ENCODE measurements around the gene PCID2. TPM values are rescaled to one million over a fixed set of nuclear protein-coding genes. Genes with fewer than 3 reads are reported as not detected.

The PCID2 gene
- total and polyA plus RNA-seq, 8 donors, result 25.9 to 81.7 (median 40.9) TPM

DNA sequence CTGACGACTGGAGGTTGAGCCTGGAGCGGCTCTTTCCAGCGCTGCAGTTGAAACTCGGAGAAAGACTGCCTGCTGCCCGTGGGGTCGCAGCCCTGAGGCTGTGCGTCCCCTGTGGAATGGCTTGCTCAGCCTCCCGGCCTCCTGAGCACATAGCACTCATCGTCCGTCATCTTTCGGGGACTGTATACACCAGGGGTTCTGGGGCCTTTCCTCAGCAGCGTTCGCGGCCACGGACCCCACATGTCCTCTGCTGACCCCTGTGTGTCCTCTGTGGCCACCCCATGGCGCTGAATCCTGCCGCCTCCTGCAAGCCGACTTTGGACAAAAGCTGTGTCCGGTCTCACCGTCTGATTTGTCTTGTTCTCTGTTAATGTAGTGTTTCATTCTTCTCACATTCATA lies 21.3 kb upstream of the PCID2 start:
- 88 to 95% (median 93%) methylated on average over 19 to 20 of the region's 20 CpGs for WGBS, 5 donors
- DNase-seq, result no peak
- intact Hi-C loops (cut with DNase I; ENCODE audit: low total_unique reads), result no loop called here
- H3K4me3 ChIP-seq, result no peak overlapping the region
- no peaks in the 10 kb centered on the region for H3K9me3 ChIP-seq
- no peaks in the 10 kb centered on the region for H3K4me1 ChIP-seq
- H3K36me3 ChIP-seq, result peaks cover 33 to 99% (median 98%) of the 10 kb centered on the region in 4 donors
- H3K27ac ChIP-seq, result no peak overlapping the region
- TF ChIP-seq EP300 (IDR thresholded peaks at IDR 0.05), result no peak
- TF ChIP-seq POLR2A (IDR thresholded peaks at IDR 0.05), result no peak
- TF ChIP-seq POLR2AphosphoS5 (IDR thresholded peaks at IDR 0.05), result no peak
- TF ChIP-seq, protein P1, sequence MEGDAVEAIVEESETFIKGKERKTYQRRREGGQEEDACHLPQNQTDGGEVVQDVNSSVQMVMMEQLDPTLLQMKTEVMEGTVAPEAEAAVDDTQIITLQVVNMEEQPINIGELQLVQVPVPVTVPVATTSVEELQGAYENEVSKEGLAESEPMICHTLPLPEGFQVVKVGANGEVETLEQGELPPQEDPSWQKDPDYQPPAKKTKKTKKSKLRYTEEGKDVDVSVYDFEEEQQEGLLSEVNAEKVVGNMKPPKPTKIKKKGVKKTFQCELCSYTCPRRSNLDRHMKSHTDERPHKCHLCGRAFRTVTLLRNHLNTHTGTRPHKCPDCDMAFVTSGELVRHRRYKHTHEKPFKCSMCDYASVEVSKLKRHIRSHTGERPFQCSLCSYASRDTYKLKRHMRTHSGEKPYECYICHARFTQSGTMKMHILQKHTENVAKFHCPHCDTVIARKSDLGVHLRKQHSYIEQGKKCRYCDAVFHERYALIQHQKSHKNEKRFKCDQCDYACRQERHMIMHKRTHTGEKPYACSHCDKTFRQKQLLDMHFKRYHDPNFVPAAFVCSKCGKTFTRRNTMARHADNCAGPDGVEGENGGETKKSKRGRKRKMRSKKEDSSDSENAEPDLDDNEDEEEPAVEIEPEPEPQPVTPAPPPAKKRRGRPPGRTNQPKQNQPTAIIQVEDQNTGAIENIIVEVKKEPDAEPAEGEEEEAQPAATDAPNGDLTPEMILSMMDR (IDR thresholded peaks at IDR 0.05), result no peak
- no peaks in the 10 kb centered on the region for H3K27me3 ChIP-seq

DNA sequence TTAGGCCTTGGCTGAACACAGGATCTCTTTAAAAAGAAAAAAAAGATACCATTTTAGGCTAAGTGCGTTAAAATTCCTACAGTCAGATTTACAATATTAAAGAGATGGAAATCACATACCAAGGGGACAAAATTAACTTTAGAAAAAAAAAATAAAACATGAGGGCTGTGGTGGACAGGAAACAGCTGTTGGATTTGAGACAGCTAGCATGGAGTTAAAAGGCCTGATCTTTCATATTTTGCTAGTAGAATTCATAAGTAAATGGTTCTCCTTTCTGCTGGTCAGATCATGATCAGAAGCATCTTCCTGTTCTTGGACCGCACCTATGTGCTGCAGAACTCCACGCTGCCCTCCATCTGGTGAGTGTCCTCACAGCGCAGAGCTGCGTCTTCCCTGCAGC lies 20.7 kb upstream of the PCID2 start:
- Histone ChIP-seq H3K36me3 (peaks cover 35 to 99% (median 98%) of the 10 kb centered on the region in 4 donors), H3K27me3 (no peaks in the 10 kb centered on the region), H3K9me3 (no peaks in the 10 kb centered on the region), H3K4me3 (no peak overlapping the region), H3K4me1 (no peaks in the 10 kb centered on the region), H3K27ac (no peak overlapping the region)
- intact Hi-C loops (cut with DNase I; ENCODE audit: low total_unique reads), result no loop called here
- TF ChIP-seq POLR2A (IDR thresholded peaks at IDR 0.05) (no peak), EP300 (IDR thresholded peaks at IDR 0.05) (no peak), POLR2AphosphoS5 (IDR thresholded peaks at IDR 0.05) (no peak)
- TF ChIP-seq, protein P1 (IDR thresholded peaks at IDR 0.05), result no peak
- DNase-seq, result peak in 1 of 2 donors; percentile 24
- 90 to 94% (median 93%) methylated on average over 5 of the region's 5 CpGs for WGBS, 5 donors

DNA sequence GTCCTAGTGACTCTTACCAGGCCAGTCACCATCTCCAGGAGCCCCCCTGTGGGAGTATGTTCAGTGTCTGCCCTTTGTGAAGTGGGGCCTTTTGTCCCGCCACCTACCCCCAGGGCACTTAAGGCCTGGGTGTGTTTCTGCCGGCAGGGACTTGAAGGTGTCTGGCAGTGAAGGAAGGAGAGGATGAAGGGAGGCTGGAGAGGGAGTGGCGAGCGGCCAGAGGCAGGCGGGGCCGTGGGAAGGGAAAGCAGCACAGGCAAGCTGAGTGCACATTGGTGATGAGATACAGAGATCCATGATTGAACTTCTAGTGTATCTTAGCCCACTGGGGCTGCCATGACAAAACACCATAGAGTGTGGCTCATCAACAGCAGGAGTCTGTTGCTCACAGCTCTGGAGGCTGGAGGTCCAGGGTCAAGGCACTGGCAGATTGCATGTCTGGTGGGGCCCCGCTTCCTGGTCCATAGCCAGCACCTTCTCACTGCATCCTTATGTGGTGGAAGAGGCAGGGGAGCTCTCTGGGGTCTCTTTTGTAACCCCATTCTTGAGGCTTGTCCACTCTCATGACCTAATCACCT lies 18.5 kb upstream of the PCID2 start:
- 80 to 88% (median 86%) methylated on average over 7 of the region's 7 CpGs for WGBS, 5 donors
- peaks cover 38 to 99% (median 98%) of the 10 kb centered on the region in 4 donors for H3K36me3 ChIP-seq
- TF ChIP-seq POLR2AphosphoS5 (IDR thresholded peaks at IDR 0.05) (no peak), POLR2A (IDR thresholded peaks at IDR 0.05) (no peak), EP300 (IDR thresholded peaks at IDR 0.05) (no peak)
- TF ChIP-seq, protein P1 (IDR thresholded peaks at IDR 0.05), result no peak

DNA sequence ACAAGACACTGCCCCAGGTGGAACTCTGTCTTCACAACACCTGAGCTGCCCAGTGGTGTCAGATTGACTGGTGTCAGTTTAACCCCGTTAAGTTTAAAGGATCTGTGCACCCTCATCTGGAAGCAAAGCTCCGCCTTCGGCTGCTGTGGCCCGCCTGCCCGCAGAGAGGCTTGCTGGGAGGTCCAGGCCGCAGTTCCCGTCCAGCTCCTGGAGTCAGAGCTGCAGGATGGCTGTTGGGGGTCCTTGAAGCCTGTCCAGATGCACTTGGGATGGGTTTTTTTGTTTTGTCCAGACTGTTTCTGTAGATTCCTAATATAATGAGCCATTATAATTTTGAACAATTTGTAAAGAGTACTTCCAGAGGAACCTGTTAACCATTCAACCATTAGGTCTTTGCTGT lies 17.0 kb upstream of the PCID2 start:
- no peak for TF ChIP-seq EP300 (IDR thresholded peaks at IDR 0.05)
- no peak for TF ChIP-seq POLR2AphosphoS5 (IDR thresholded peaks at IDR 0.05)
- TF ChIP-seq POLR2A (IDR thresholded peaks at IDR 0.05), result no peak
- TF ChIP-seq, protein P1 (IDR thresholded peaks at IDR 0.05), result no peak
- Histone ChIP-seq H3K9me3 (no peaks in the 10 kb centered on the region), H3K27ac (no peak overlapping the region), H3K4me3 (no peak overlapping the region), H3K27me3 (no peaks in the 10 kb centered on the region), H3K4me1 (peaks cover 0 to 9% (median 6%) of the 10 kb centered on the region in 4 donors), H3K36me3 (peaks cover 45 to 98% (median 98%) of the 10 kb centered on the region in 4 donors)
- WGBS, 5 donors, result 84 to 97% (median 95%) methylated on average over 5 to 7 of the region's 7 CpGs
- intact Hi-C loops (cut with DNase I; ENCODE audit: low total_unique reads), result no loop called here
- no peak for DNase-seq

More for the DNA sequence above, 18.5 kb upstream of the PCID2 start:
- Histone ChIP-seq H3K4me3 (no peak overlapping the region), H3K27ac (no peak overlapping the region), H3K27me3 (no peaks in the 10 kb centered on the region), H3K9me3 (no peaks in the 10 kb centered on the region), H3K4me1 (no peaks in the 10 kb centered on the region)
- no peak for DNase-seq
- intact Hi-C loops (cut with DNase I; ENCODE audit: low total_unique reads), result no loop called here

Measured in stomach (tissue), 9 donors.